ENCODE results near the gene SLC45A1.
A peak's percentile ranks its signal among the peaks of the same experiment; 100 is the strongest.

Gene SLC45A1

GRCh38 chr1:8294170-8294697 lies 23.7 kb upstream of the SLC45A1 start:
- Mint-ChIP-seq H3K36me3 (no peaks in the 10 kb centered on the region), H3K27ac (no peak overlapping the region), H3K4me1 (no peaks in the 10 kb centered on the region), H3K4me3 (no peak overlapping the region), H3K27me3 (peaks cover 15 to 32% of the 10 kb centered on the region in 2 donors), H3K9me3 (no peaks in the 10 kb centered on the region)
- no peak for ATAC-seq (replicated peaks)
- no peak for DNase-seq

- Mint-ChIP-seq H3K27me3 (peaks cover 21 to 35% of the 10 kb centered on the region in 2 donors), H3K4me1 (no peaks in the 10 kb centered on the region), H3K4me3 (no peak overlapping the region), H3K9me3 (no peaks in the 10 kb centered on the region), H3K36me3 (no peaks in the 10 kb centered on the region), H3K27ac (no peak overlapping the region)
- no peak for DNase-seq
- ATAC-seq (replicated peaks), result no peak
Measured at GRCh38 chr1:8297245-8297644, 20.7 kb upstream of the SLC45A1 start.

- no peak overlapping the region for H3K27ac Mint-ChIP-seq
- DNase-seq, result no peak
- peaks cover 26 to 35% of the 10 kb centered on the region in 2 donors for H3K27me3 Mint-ChIP-seq
- H3K4me3 Mint-ChIP-seq, result no peak overlapping the region
- H3K36me3 Mint-ChIP-seq, result no peaks in the 10 kb centered on the region
- no peak for ATAC-seq (replicated peaks)
- H3K9me3 Mint-ChIP-seq, result no peaks in the 10 kb centered on the region
- H3K4me1 Mint-ChIP-seq, result no peaks in the 10 kb centered on the region
Measured at GRCh38 chr1:8299963-8300362, 18.0 kb upstream of the SLC45A1 start.

GRCh38 chr1:8302081-8302956 lies 15.6 kb upstream of the SLC45A1 start:
- DNase-seq, result no peak
- H3K9me3 Mint-ChIP-seq, result no peaks in the 10 kb centered on the region
- H3K27ac Mint-ChIP-seq, result no peak overlapping the region

GRCh38 chr1:8303141-8303540 lies 14.8 kb upstream of the SLC45A1 start:
- Mint-ChIP-seq H3K9me3 (no peaks in the 10 kb centered on the region), H3K4me3 (no peak overlapping the region), H3K36me3 (no peaks in the 10 kb centered on the region), H3K27me3 (peaks cover 20 to 41% of the 10 kb centered on the region in 2 donors), H3K27ac (no peak overlapping the region), H3K4me1 (no peaks in the 10 kb centered on the region)
- ATAC-seq (replicated peaks) (no peak), DNase-seq (no peak)

More at GRCh38 chr1:8302081-8302956, 15.6 kb upstream of the SLC45A1 start:
- H3K4me1 Mint-ChIP-seq, result no peaks in the 10 kb centered on the region
- H3K36me3 Mint-ChIP-seq, result no peaks in the 10 kb centered on the region
- H3K4me3 Mint-ChIP-seq, result no peak overlapping the region
- H3K27me3 Mint-ChIP-seq, result peaks cover 21 to 34% of the 10 kb centered on the region in 2 donors
- ATAC-seq (replicated peaks), result no peak

- H3K36me3 Mint-ChIP-seq, result no peaks in the 10 kb centered on the region
- no peaks in the 10 kb centered on the region for H3K4me1 Mint-ChIP-seq
- DNase-seq (no peak), ATAC-seq (replicated peaks) (no peak)
- peaks cover 20 to 41% of the 10 kb centered on the region in 2 donors for H3K27me3 Mint-ChIP-seq
- no peak overlapping the region for H3K4me3 Mint-ChIP-seq
- no peak overlapping the region for H3K27ac Mint-ChIP-seq
- H3K9me3 Mint-ChIP-seq, result no peaks in the 10 kb centered on the region
Measured at GRCh38 chr1:8303876-8304275, 14.0 kb upstream of the SLC45A1 start.

GRCh38 chr1:8307628-8308027 lies 10.3 kb upstream of the SLC45A1 start:
- Mint-ChIP-seq H3K27ac (no peak overlapping the region), H3K4me3 (no peak overlapping the region), H3K27me3 (peaks cover 19 to 41% of the 10 kb centered on the region in 2 donors), H3K36me3 (no peaks in the 10 kb centered on the region), H3K4me1 (no peaks in the 10 kb centered on the region), H3K9me3 (peaks cover 3 to 4% of the 10 kb centered on the region in 2 donors)
- DNase-seq (no peak), ATAC-seq (replicated peaks) (no peak)

GRCh38 chr1:8311068-8311718 lies 6.7 kb upstream of the SLC45A1 start:
- Mint-ChIP-seq H3K4me3 (no peak overlapping the region), H3K36me3 (no peaks in the 10 kb centered on the region), H3K4me1 (peaks cover 0 to 10% of the 10 kb centered on the region in 2 donors), H3K9me3 (peaks cover 3 to 4% of the 10 kb centered on the region in 2 donors), H3K27ac (no peak overlapping the region), H3K27me3 (peaks cover 41 to 58% of the 10 kb centered on the region in 2 donors)
- DNase-seq, result no peak
- no peak for ATAC-seq (replicated peaks)

GRCh38 chr1:8312235-8313218 lies 5.4 kb upstream of the SLC45A1 start:
- H3K27ac Mint-ChIP-seq, result no peak overlapping the region
- H3K27me3 Mint-ChIP-seq, result peaks cover 54 to 63% of the 10 kb centered on the region in 2 donors
- no peak overlapping the region for H3K4me3 Mint-ChIP-seq
- DNase-seq (no peak), ATAC-seq (replicated peaks) (no peak)
- peaks cover 3 to 4% of the 10 kb centered on the region in 2 donors for H3K9me3 Mint-ChIP-seq
- H3K4me1 Mint-ChIP-seq, result peaks cover under 1 to 12% of the 10 kb centered on the region in 2 donors
- no peaks in the 10 kb centered on the region for H3K36me3 Mint-ChIP-seq

GRCh38 chr1:8313231-8313630 lies 4.7 kb upstream of the SLC45A1 start:
- no peak for DNase-seq
- peaks cover 3 to 4% of the 10 kb centered on the region in 2 donors for H3K9me3 Mint-ChIP-seq
- no peak overlapping the region for H3K4me3 Mint-ChIP-seq
- no peak for ATAC-seq (replicated peaks)
- H3K27ac Mint-ChIP-seq, result no peak overlapping the region
- peaks cover 55 to 57% of the 10 kb centered on the region in 2 donors for H3K27me3 Mint-ChIP-seq
- H3K4me1 Mint-ChIP-seq, result peaks cover 2 to 17% of the 10 kb centered on the region in 2 donors
- no peaks in the 10 kb centered on the region for H3K36me3 Mint-ChIP-seq

GRCh38 chr1:8314346-8315280 lies 3.3 kb upstream of the SLC45A1 start:
- H3K27ac Mint-ChIP-seq, result no peak overlapping the region
- DNase-seq (no peak), ATAC-seq (replicated peaks) (peak; percentile 47 to 48)
- peaks cover 3 to 4% of the 10 kb centered on the region in 2 donors for H3K9me3 Mint-ChIP-seq
- H3K4me1 Mint-ChIP-seq, result peaks cover 8 to 23% of the 10 kb centered on the region in 2 donors
- peaks cover 60% of the 10 kb centered on the region in 2 donors for H3K27me3 Mint-ChIP-seq
- no peaks in the 10 kb centered on the region for H3K36me3 Mint-ChIP-seq
- no peak overlapping the region for H3K4me3 Mint-ChIP-seq

GRCh38 chr1:8315573-8316475 lies 2.1 kb upstream of the SLC45A1 start:
- no peak overlapping the region for H3K4me3 Mint-ChIP-seq
- H3K27me3 Mint-ChIP-seq, result peaks cover 60% of the 10 kb centered on the region in 2 donors
- no peak for DNase-seq
- peaks cover 3 to 4% of the 10 kb centered on the region in 2 donors for H3K9me3 Mint-ChIP-seq
- no peak overlapping the region for H3K27ac Mint-ChIP-seq
- no peak for ATAC-seq (replicated peaks)
- no peaks in the 10 kb centered on the region for H3K36me3 Mint-ChIP-seq
- H3K4me1 Mint-ChIP-seq, result peaks cover 8 to 23% of the 10 kb centered on the region in 2 donors
